NK-92 (cell line): Measurements from ENCODE around the gene VWA3A.
"Not testable (repeated sequence)": the region's sequence is repeated elsewhere in the genome, so short reads cannot be mapped to it uniquely, and the experiment has no call there.

ENCODE experiments used
- DNase-seq: peaks from one replicate; lab custom pipeline; 2025; ENCODE audit not compliant: unreplicated experiment; lab: John Stamatoyannopoulos, UW

VWA3A gene

GRCh38 chr16:22088642-22089041, 3.7 kb upstream of the VWA3A start:
- no peak for DNase-seq

GRCh38 chr16:22089910-22090309, 2.4 kb upstream of the VWA3A start:
- DNase-seq = no peak

DNA sequence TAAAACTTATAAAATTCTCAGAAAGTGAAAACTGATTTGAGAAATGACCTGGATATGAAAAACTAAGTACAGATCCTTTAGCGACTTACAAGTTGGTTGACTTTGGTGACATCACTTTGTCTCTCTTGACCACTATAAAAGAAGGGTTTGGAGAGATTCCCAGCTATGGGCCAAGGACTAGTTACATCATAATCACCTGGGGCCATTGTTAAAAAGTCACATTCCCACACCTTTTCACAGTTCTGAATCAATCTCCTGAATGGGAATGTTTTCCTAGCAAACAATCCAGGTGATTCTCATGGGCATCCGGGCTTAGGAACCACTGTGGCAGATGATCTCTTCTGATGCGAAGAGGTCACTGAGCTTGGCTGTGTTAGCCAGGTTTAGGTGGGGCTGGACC, 620 bp upstream of the VWA3A start:
- DNase-seq = no peak

GRCh38 chr16:22093331-22093730, 990 bp downstream of the VWA3A start:
- DNase-seq = no peak

DNA sequence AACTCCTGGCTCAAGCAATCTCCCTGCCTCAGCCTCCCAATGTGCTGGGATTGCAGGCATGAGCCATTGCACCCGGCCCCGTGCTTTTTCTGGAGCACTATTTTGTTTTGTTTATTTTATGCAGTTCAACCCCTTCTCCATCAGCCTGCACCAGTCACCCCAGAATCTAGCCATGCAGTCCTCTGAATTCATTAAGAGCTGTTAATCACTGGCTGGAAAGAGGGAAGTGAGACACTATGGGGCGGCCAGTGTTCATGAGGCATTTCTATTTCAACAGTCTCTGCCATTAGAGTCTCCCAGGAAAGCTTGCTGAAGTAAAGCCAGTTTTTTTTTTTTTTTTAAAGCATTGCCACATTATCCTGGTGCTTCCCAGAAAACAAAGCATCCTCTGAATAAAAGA, 1.7 kb downstream of the VWA3A start:
- no peak for DNase-seq

DNA sequence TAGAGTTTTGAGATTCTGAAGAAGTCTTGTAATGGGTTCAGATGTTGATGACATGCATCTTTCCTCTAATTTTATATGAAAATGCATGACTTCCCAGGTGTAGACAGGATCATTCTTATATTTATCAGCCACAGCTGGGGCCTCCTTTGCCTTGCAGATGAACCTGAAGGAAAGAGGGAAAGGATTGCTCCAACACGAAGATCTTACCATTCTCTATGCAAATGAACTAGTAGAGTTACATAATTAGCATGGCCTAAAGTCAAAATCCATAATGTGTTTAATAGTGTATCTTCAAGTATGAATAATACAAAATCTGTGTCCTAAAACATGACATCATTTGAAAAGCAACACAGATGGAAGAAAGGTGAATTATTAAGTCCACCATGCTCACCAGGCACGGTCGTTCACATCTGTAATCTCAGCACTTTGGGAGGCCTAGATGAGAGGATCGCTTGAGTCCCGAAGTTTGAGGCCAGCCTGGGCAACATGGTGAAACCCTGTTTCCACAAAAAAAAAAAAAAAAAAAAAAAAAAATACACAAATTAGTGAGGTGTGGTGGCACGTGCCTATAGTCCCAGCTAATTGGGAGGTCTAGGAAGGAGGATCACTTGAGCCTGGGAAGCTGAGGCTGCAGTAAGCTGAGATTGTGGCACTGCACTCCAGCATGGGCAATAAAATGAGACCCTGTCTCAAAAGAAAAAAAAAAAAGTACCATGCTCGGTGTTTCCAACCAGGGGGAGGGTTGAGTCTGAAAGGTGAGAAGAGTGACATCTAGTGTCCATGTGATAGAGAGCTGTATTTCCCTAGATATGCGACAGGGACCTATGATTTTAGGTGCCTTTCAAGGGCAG, 6.3 kb downstream of the VWA3A start:
- no peak for DNase-seq

- no peak for DNase-seq
Observed at GRCh38 chr16:22099256-22099975, 7.1 kb downstream of the VWA3A start.

DNA sequence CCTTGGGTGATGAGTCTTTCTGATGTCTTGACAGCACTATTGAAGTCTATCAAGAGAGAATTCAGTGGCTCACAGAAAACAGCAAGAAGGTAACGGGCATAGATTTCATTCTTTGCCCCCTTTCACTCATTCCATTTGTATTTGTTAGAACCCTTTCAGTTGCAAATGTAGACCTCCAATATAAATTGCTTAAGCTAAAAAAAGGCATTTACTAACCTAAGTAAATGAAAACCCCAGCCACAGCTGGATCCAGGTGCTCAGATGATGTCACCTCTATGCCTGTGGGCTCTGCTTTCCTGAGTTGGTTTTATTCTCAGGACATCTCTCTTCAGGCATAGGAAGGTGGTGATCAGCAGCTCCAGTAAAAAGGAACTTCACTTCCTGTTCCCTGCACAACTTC, 11.1 kb downstream of the VWA3A start:
- DNase-seq = no peak

GRCh38 chr16:22109258-22109898, 17.0 kb downstream of the VWA3A start:
- no peak for DNase-seq

GRCh38 chr16:22111629-22112028, 19.3 kb downstream of the VWA3A start:
- DNase-seq = not testable (repeated sequence)

DNA sequence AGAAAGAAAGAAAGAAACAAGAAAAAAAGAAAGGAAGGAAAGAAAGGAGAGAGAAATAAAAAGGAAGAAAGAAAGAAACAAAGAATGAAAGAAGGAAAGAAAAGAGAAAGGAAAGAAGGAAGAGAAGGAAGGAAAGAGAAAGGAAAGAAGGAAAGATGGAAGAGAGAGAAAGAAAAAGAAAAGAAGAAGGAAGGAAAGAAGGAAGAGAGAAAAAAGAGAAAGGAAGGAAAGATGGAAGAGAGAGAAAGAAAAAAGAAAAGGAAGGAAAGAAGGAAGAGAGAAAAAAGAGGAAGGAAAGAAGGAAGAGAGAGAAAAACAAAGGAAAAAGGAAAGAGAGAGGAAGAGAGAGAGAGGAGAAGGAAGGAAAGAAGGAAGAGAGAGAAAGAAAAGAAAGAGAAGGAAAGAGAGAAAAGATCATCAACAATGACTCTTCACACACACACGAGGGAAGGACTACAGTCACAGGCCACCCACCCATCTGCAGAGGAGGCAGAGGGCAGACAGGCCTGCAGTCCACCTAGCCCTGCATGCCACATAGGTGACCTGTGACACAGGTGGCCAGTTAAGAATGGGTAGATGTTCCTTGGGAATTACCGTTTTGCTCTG, 23.9 kb downstream of the VWA3A start:
- DNase-seq = no peak

DNA sequence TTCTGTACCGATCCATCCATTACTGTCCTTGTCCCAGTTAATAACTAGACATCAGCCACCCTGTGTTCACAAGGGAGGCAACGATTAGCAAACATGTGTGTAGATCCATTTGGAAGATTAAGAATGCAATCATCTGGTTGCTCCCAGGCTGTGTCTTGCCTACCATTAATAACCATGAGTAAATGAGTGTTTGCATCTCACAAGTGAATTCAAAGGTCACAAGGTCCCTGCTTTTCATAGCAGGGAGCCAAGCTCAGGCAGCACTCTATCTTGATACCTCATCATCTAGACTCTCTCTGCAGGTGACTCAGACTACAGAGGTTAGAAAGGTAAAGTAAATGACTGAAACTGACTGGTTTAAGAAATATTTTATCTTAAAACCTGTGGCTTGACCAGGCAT, 25.3 kb downstream of the VWA3A start:
- DNase-seq = no peak

DNA sequence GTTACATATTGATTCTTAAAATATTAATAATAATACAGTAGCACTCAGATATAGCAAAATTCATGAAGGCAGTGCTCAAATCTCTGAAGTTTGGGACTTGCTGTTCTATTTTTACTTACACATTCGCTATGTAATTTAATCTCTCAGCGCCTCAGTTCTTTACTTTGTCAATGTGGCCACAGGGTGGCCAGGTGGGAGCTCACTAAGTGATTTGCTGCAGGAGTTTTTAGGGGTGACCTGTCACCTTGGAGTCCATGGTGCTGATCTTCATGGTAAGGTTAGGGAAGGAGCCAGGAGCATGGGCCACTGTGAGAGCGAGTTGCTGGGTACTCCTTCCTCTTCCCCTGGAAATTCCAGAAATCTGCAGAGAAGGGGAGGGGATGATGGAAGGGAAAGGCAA, 28.1 kb downstream of the VWA3A start:
- no peak for DNase-seq

DNA sequence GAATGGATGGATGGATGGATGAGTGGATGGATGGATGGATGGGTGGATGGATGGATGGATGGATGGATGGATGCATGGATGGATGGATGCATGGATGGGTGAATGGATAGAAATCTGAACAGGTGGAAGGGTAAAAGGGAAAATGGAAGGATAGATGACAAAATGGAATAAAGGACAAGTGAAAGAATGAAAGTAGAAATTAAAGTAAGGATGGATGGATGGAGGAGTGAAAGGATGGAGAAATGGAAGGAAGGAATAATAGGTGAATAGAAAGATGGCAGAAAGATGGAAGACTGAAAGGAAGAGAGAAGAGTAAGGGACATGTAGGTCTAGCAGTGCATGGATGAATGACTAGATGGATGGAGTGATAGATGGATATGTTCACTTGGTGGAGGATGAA, 29.9 kb downstream of the VWA3A start:
- no peak for DNase-seq

DNA sequence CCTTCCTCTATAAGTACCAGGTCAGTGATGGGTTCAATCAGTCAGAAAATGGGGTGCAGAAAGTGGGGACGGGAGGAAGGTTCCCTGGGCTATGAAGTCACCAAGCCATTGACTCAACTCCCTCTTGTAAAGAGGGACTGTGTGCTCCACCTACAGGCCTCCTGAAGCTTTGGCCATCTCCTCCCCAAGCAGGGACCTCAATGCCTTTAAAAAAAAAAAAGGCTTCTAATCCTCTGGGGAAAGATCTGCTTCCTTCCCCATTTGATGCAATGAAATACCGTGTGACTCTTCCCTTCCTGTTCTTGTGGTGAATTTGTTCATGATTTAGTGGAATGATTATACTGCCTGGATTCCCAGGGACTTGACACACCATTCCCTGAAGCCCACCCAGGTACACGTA, 30.8 kb downstream of the VWA3A start:
- DNase-seq = no peak

DNA sequence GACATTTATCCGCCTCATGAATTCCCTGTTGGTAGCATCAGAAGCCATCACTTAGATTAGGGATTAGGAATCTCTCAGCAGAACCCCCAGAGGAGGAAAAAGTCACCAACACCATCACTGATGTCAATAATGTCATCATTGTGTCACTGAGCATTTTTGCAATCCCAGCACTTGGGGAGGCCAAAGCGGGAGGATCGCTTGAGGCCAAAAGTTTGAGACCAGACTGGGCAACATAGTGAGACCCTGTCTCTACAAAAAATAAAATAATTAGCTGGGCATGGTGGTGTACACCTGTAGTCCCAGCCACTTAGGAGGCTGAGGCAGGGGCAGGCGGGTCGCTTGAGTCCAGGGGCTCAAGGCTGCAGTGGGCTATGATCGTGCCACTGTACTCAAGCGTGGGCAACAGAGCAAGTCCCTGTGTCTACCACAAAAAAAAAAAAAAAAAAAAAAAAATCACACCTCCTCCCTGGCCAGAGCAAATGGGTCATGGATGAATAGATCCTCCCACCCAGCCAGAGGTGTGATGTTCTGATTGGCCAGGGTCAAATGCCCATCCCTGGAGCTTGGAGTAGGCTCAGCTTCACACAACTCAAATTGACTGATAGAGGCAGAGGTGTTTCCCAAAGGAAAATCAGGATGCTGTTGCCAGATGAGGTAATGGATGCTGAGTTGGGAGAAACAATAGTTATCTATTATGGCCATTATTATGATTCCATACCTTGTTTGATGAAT, 31.6 kb downstream of the VWA3A start:
- no peak for DNase-seq

DNA sequence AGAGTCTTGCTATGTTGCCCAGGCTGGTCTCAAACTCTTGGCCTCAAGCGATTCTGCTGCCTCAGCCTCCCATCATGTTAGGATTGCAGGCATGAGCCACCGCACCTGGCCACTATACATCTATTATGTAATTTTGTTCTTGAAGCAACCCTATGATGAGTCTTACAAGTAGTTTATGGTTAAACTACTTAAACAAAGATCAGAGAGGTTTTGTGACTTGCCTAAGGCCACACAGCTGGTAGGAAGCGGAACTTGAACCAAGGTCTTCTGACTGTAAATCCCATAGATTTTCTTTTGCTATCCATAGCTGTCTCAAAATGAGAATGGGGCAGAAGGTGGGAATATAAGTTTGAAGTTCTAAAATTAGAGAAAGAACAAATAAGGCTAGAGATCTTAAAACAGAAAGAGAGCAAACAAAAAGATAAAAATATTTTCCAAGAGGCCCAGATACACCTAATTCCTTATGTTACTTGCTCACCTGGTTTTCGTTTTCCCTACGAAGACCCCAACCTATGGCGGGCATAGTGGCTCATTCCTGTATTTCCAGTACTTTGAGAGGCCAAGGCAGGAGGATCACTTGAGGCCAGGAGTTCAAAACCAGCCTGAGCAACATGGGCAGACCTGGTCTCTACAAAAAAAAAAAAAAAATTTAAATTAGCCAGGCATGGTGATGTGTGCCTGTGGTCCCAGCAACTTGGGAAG, 32.4 kb downstream of the VWA3A start:
- DNase-seq = no peak

DNA sequence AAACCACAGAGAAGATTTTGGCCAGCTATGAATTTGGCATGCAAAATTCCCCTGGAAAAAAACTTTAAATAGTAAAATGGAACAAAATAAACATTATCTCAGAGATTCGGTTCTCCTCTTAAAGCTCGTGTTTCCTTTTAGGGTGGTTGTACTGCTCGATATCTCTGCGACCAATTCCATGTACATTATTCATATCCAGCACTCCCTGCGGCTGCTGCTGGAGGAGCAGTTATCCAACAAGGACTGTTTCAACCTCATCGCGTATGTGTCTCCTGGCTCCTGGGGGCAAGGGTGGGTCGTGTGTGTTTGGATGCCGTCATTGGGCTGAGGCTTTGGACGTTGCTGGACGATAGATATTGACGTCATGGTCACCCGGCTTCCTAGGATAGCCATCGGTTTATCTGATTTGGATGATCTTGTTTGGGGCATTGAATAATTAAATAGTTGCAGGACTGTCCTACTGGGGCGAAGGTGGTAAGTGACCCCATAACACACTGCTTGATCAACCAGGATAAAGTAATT, 33.8 kb downstream of the VWA3A start:
- no peak for DNase-seq

DNA sequence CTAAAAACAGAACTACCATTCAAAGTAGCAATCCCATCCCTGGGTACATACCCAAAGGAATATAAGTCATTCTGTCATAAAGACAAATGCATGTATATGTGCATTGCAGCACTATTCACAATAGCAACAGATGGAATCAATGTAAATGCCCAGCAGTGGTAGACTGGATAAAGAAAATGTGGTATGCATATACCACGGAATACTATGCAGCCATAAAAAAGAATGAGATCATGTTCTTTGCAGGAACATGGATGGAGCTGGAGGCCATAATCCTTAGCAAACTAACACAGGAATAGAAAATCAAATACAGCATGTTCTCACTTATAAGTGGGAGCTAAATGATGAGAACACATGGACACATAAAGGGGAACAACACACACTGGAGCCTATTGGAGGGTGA, 36.2 kb downstream of the VWA3A start:
- DNase-seq = not testable (repeated sequence)

DNA sequence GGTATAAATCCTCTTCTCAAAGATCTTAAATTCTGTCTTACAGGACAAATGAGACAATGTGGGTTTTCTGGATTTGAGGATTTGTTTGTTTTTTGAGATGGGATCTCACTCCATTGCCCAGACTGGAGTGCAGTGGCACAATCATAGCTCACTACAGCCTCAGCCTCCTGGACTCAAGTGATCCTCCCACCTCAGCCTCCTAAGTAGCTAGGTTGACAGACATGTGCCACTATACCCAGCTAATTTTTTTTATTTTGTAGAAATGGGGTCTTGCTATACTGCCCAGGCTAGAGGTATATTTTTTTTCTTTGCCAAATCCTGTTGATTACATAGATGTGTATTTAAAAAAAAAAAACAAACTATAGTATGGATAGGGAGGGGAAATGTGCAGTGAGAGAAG, 38.2 kb downstream of the VWA3A start:
- no peak for DNase-seq
